ENCODE measurements around the gene FUT7.

DNA sequence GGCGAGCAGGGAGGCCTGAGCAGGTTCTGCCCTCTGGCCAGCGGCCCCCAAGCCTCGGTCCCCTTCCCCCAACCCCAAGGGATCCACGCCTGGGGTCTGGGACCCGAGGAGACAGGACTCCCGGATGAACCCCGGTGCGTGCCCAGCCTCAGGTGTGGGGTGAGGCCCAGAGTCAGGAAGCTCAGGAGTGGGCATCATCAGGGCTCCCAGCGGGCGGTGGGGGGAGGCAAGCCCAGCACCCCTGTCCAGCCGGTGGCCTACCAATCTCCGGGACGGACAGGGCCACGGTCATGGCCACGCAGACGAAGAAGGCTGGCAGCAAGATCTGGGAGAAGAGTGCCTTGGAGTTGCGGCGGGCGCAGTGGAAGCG is 18.3 kb downstream of the FUT7 start:
- TF ChIP-seq, protein P1, sequence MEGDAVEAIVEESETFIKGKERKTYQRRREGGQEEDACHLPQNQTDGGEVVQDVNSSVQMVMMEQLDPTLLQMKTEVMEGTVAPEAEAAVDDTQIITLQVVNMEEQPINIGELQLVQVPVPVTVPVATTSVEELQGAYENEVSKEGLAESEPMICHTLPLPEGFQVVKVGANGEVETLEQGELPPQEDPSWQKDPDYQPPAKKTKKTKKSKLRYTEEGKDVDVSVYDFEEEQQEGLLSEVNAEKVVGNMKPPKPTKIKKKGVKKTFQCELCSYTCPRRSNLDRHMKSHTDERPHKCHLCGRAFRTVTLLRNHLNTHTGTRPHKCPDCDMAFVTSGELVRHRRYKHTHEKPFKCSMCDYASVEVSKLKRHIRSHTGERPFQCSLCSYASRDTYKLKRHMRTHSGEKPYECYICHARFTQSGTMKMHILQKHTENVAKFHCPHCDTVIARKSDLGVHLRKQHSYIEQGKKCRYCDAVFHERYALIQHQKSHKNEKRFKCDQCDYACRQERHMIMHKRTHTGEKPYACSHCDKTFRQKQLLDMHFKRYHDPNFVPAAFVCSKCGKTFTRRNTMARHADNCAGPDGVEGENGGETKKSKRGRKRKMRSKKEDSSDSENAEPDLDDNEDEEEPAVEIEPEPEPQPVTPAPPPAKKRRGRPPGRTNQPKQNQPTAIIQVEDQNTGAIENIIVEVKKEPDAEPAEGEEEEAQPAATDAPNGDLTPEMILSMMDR (IDR thresholded peaks at IDR 0.05): no peak
- TF ChIP-seq POLR2A (IDR thresholded peaks at IDR 0.05): no peak
